ENCODE data around the gene GOLT1B. TPM values are rescaled to one million over a fixed set of nuclear protein-coding genes. Genes with fewer than 3 reads are reported as not detected.

GOLT1B gene
- polyA plus RNA-seq, 1 of the 3 experiments (the other 2 are of a cell fraction), result 7.9 TPM

GRCh38 chr12:21562859-21563258 is 61.3 kb downstream of the GOLT1B start (continued):
- TF ChIP-seq REST (IDR thresholded peaks at IDR 0.05; ENCODE audit: low read depth, low read length) (no peak), FOXM1 (IDR thresholded peaks at IDR 0.05; ENCODE audit: low read depth) (no peak), TEAD4 (IDR thresholded peaks at IDR 0.05; ENCODE audit: borderline replicate concordance, insufficient read depth) (no peak), PBX3 (IDR thresholded peaks at IDR 0.05) (no peak), FOSL2 (IDR thresholded peaks at IDR 0.05; ENCODE audit: borderline replicate concordance, low read depth) (no peak), TAF1 (IDR thresholded peaks at IDR 0.05; ENCODE audit: borderline replicate concordance, low read depth, low read length) (no peak), EZH2phosphoT487 (IDR thresholded peaks at IDR 0.05; ENCODE audit: borderline replicate concordance, low read depth) (no peak)

- no peaks in the 10 kb centered on the region; the same call in 1 of the 2 replicates for H3K27me3 ChIP-seq (ENCODE audit: insufficient read depth)
- ChIA-PET POLR2A (no interaction called here), CTCF (interaction anchor here (1.0 to 1.2 kb wide), 2 partner anchors 67 to 114 kb away, joined by 3 to 4 read pairs; no protein-coding TSS in a partner anchor)
- H4K20me1 ChIP-seq (ENCODE audit: insufficient read depth), result no peaks in the 10 kb centered on the region
- no peak overlapping the region for H3K4me2 ChIP-seq
- WGBS (ENCODE audit: low lambda C conversion rate), result 17% methylated on average over 5 of the region's 5 CpGs
- H2AFZ ChIP-seq (ENCODE audit: low read depth), result no peak overlapping the region
- no peaks in the 10 kb centered on the region for H3K79me2 ChIP-seq (ENCODE audit: insufficient read depth)
- no peak for DNase-seq
- no peaks in the 10 kb centered on the region for H3K4me1 ChIP-seq (ENCODE audit: control insufficient read depth in 1 of 2, insufficient read depth in 2 of 2, low read depth in 1 of 2, low read length in 1 of 2)
- H3K27ac ChIP-seq (ENCODE audit: low read depth in 2 of 2, low read length in 1 of 2), result no peak overlapping the region
- no peaks in the 10 kb centered on the region for H3F3A ChIP-seq (replicated peaks; ENCODE audit: insufficient read depth)
- no peak for TF ChIP-seq SIN3A (IDR thresholded peaks at IDR 0.05; ENCODE audit: borderline replicate concordance, low read depth, low read length)
- TF ChIP-seq GATA2 (CRISPR knock-in tag; IDR thresholded peaks at IDR 0.05), result no peak
- no peak for TF ChIP-seq USF1 (IDR thresholded peaks at IDR 0.05; ENCODE audit: borderline replicate concordance, low read depth)
- TF ChIP-seq TEAD4 (IDR thresholded peaks at IDR 0.05; ENCODE audit: borderline replicate concordance, insufficient read depth), result no peak
- TF ChIP-seq CTCF (IDR thresholded peaks at IDR 0.05), result no peak
- no peak for TF ChIP-seq YY1 (IDR thresholded peaks at IDR 0.05; ENCODE audit: low read depth)
- no peak for TF ChIP-seq NRF1 (IDR thresholded peaks at IDR 0.05; ENCODE audit: low read depth, low read length)
- TF ChIP-seq TCF12 (IDR thresholded peaks at IDR 0.05), result no peak
- no peak for TF ChIP-seq JUND (IDR thresholded peaks at IDR 0.05)
- no peak for TF ChIP-seq SMC3 (IDR thresholded peaks at IDR 0.05; ENCODE audit: low read depth, low read length)
- no peak for TF ChIP-seq FOXJ3 (CRISPR knock-in tag; IDR thresholded peaks at IDR 0.05)
- no peak for TF ChIP-seq FOSL2 (IDR thresholded peaks at IDR 0.05; ENCODE audit: borderline replicate concordance, low read depth)
- TF ChIP-seq RAD21 (IDR thresholded peaks at IDR 0.05; ENCODE audit: low read length), result no peak
- no peak for TF ChIP-seq EP300 (IDR thresholded peaks at IDR 0.05; ENCODE audit: borderline replicate concordance in 1 of 2, low read depth in 1 of 2, low read length in 1 of 2)
- TF ChIP-seq CHD2 (IDR thresholded peaks at IDR 0.05; ENCODE audit: low read length, partially characterized antibody), result no peak
- TF ChIP-seq MEF2A (IDR thresholded peaks at IDR 0.05; ENCODE audit: borderline replicate concordance, low read depth), result no peak
- no peak for TF ChIP-seq PBX3 (IDR thresholded peaks at IDR 0.05)
- no peaks in the 10 kb centered on the region for H3K9me2 ChIP-seq
- no peak overlapping the region for H3K4me3 ChIP-seq (ENCODE audit: low read depth in 2 of 2, low read length in 1 of 2)
- H3K36me3 ChIP-seq (replicated peaks in 1 of 2; ENCODE audit: control insufficient read depth in 1 of 2, insufficient read depth in 2 of 2, low read length in 1 of 2), result no peaks in the 10 kb centered on the region
- H3K9me3 ChIP-seq, result no peaks in the 10 kb centered on the region
- no peak overlapping the region for H3K9ac ChIP-seq
Observed at GRCh38 chr12:21566223-21566906, 64.8 kb downstream of the GOLT1B start.
